Measurements from ENCODE around the gene SIPA1L3. TPM values are rescaled to one million over a fixed set of nuclear protein-coding genes. Genes with fewer than 3 reads are reported as not detected.
"Not testable (repeated sequence)": the region's sequence is repeated elsewhere in the genome, so short reads cannot be mapped to it uniquely, and the experiment has no call there.

The SIPA1L3 gene
- polyA plus RNA-seq, 4 donors: 23.3 to 30.6 (median 23.9) TPM

- DNase-seq (ENCODE audit: low read depth in 4 of 4, low spot score in 3 of 4): no peak
These were observed 111.8 kb downstream of the SIPA1L3 start for GRCh38 chr19:38018694-38019395.

GRCh38 chr19:38019396-38019724 lies 112.4 kb downstream of the SIPA1L3 start:
- DNase-seq (ENCODE audit: low read depth in 4 of 4, low spot score in 3 of 4): no peak

- no peak for DNase-seq (ENCODE audit: low read depth in 4 of 4, low spot score in 3 of 4)
These were observed 113.3 kb downstream of the SIPA1L3 start for GRCh38 chr19:38020311-38020710.

- DNase-seq (ENCODE audit: low read depth in 4 of 4, low spot score in 3 of 4): no peak
These were observed 114.3 kb downstream of the SIPA1L3 start for GRCh38 chr19:38021352-38021751.

- DNase-seq (ENCODE audit: low read depth in 4 of 4, low spot score in 3 of 4): no peak
These were observed 116.0 kb downstream of the SIPA1L3 start for GRCh38 chr19:38022791-38023670.

GRCh38 chr19:38023671-38024541 lies 116.9 kb downstream of the SIPA1L3 start:
- DNase-seq (ENCODE audit: low read depth in 4 of 4, low spot score in 3 of 4): no peak

- no peak for DNase-seq (ENCODE audit: low read depth in 4 of 4, low spot score in 3 of 4)
These were observed 118.2 kb downstream of the SIPA1L3 start for GRCh38 chr19:38024992-38025908.

GRCh38 chr19:38025909-38026307 lies 118.9 kb downstream of the SIPA1L3 start:
- DNase-seq (ENCODE audit: low read depth in 4 of 4, low spot score in 3 of 4): no peak

GRCh38 chr19:38028913-38029510 lies 122.0 kb downstream of the SIPA1L3 start:
- DNase-seq (ENCODE audit: low read depth in 4 of 4, low spot score in 3 of 4): no peak

GRCh38 chr19:38030001-38030400 lies 123.0 kb downstream of the SIPA1L3 start:
- not testable (repeated sequence) for DNase-seq (ENCODE audit: low read depth in 4 of 4, low spot score in 3 of 4)

- DNase-seq (ENCODE audit: low read depth in 4 of 4, low spot score in 3 of 4): no peak
These were observed 123.8 kb downstream of the SIPA1L3 start for GRCh38 chr19:38030686-38031422.

GRCh38 chr19:38031423-38031770 lies 124.4 kb downstream of the SIPA1L3 start:
- DNase-seq (ENCODE audit: low read depth in 4 of 4, low spot score in 3 of 4): no peak

- no peak for DNase-seq (ENCODE audit: low read depth in 4 of 4, low spot score in 3 of 4)
These were observed 125.1 kb downstream of the SIPA1L3 start for GRCh38 chr19:38032151-38032550.

- DNase-seq (ENCODE audit: low read depth in 4 of 4, low spot score in 3 of 4): no peak
These were observed 125.9 kb downstream of the SIPA1L3 start for GRCh38 chr19:38032951-38033350.

- no peak for DNase-seq (ENCODE audit: low read depth in 4 of 4, low spot score in 3 of 4)
These were observed 126.9 kb downstream of the SIPA1L3 start for GRCh38 chr19:38033658-38034491.

GRCh38 chr19:38034492-38034860 lies 127.5 kb downstream of the SIPA1L3 start:
- DNase-seq (ENCODE audit: low read depth in 4 of 4, low spot score in 3 of 4): no peak

GRCh38 chr19:38035515-38036495 lies 128.8 kb downstream of the SIPA1L3 start:
- DNase-seq (ENCODE audit: low read depth in 4 of 4, low spot score in 3 of 4): no peak

Measured in right renal pelvis (tissue), 4 donors.